GM19468 (cell line): ENCODE results near the gene RAG2.
"Not testable (repeated sequence)": the region's sequence is repeated elsewhere in the genome, so short reads cannot be mapped to it uniquely, and the experiment has no call there.

Experiments
- ATAC-seq: cut with Tn5 transposase; IDR thresholded peaks from one replicate; pipeline ENCODE4 v1.9.1; 2021; ENCODE audit warnings: mild to moderate bottlenecking, moderate library complexity, moderate number of reproducible peaks; ENCODE audit not compliant: unreplicated experiment; ENCODE audit errors: extremely low read depth

RAG2 gene

DNA sequence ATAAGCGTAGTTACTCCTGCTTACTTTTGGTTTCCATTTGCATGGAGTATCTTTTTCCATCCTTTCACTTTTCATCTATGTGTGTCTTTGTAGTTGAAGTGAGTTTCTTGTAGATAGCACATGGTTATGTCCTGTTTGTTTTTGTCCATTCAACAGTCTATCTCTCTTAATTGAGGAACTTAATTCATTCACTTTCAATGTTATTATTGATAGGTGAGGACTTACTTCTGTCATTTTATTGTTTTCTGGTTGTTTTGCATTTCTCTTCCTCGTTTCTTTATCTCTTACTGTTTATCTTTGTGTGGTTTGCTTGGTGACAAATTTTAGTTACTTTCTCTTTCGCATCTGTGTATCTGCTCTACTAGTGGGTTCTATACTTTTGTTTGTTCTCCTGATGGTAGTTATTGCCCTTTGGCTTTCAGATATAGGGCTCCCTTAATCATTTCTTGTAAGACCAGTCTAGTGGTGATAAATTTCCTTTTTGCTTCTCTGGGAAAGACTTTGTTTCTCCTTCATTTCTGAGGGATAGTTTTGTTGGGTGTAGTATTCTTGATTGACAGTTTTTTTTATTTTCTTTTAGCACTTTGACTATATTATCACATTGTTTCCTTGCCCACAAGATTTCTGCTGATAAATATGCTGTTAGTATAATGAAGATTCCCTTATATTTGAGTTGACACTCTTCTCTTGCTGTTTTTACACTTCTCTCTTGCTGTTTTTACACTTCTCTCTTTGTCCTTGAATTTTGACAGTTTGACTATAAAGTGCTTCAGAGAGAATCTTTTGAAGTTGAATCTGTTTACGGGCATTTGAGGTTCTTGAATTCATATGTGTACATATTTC is 39.2 kb downstream of the RAG2 start:
- ATAC-seq, result no peak

DNA sequence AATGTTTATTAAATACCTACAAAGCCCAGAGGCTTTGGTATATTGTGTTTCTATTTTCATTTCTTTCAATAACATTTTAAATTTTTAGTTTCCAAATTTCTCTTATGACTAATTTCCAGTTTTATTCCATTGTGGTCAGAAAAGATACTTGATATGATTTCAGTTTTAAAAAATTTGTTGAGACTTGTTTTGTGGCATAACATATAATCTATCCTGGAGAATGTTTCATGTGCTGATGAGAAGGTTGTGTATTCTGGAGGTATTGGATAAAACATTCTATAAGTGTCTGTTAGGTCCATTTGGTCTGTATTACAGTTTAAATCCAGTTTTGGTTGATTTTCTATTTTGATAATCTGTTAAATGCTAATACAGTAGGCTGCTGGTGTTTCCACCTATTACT is 40.0 kb downstream of the RAG2 start:
- ATAC-seq, result no peak

DNA sequence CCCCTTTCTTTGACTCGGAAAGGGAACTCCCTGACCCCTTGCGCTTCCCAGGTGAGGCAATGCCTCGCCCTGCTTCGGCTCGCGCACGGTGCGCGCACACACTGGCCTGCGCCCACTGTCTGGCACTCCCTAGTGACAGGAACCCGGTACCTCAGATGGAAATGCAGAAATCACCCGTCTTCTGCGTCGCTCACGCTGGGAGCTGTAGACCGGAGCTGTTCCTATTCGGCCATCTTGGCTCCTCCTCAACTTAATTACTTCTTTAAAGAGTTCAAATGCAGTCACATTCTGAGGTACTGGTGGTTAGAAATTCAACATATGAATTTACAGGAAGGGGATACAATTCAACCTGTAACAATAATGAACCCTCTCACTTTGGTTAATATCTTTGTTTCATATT is 40.6 kb downstream of the RAG2 start:
- ATAC-seq, result not testable (repeated sequence)

DNA sequence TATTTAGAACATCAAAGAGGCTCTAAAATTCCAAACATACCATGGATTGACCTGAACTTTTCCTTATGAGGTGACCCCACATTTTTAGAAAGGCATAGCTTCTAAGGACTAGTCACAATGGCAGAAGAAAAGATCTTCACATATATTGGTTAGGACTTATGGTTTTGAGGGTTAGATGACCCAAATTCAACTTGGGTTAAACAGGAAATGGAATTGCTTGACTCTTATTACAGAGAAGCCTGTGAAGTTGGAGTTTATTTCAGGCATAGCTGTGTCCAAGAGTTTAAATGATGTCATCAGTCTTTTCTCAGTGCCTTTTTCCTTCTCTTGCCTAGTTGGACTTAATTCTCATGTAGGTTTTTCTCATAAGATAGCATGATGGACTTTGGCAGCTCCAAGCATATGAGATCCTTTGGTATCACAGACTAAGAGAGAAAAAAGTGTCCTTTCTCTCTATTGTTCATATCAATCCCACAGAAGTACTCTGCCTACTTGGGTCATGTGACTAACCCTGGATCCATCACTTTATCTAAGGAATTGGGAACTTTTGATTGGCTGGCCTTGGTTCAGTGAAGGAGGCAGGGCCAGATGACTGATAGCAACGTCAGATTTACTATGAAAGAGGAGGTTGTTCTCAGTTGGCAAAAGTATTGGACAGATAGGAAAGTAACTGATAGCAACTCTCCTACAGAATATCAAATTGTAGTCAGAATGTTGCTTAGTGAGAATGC is 47.5 kb downstream of the RAG2 start:
- no peak for ATAC-seq
